ENCODE measurements around the gene P2RX2.

Gene P2RX2

DNA sequence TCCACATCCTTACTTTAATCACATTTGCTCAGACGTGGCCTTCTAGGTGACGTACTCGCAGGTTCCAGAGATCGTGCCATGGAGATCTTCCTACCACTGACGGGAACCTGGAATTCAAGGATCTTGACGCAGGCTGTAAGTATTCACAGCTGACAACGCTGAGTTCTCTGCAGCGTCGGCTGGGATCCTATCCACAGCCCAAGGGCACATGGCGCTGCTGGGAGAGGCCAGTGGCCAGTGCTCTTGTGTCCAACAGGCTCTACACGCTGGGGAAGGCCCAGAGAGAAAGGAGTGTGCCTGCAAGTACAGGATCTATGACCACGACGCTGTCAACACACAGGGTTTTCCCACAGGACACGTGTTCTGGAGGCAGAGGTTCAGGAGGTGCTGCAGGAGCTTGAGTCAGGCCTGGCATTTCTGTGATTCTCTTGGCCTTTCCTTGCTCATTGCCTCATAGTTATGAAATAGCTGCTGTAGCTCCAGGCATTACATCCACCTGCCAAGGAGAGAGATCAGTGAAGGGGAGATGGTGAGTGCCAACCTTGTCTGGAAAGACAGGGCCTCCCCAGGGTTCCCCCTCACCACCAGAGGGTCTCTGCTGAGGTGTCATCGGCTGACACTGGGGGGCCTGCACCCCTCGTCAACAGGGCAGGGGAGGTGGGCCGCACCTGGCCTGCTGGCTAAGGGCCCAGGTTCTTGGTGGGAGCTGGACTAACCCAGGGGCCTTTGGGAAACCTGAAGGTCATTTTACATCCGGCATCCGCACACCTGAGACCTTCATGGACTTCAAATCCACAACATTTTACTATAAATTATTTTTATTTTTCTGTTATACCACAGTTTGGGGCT lies 29.5 kb upstream of the P2RX2 start:
- TF ChIP-seq EP300 (IDR thresholded peaks at IDR 0.05; ENCODE audit: borderline replicate concordance) (no peak), ZBTB7A (IDR thresholded peaks at IDR 0.05; ENCODE audit: low read depth) (no peak), CEBPB (IDR thresholded peaks at IDR 0.05) (no peak), USF1 (IDR thresholded peaks at IDR 0.05) (no peak), FOXM1 (IDR thresholded peaks at IDR 0.05; ENCODE audit: borderline replicate concordance, low read depth) (no peak)
- TF ChIP-seq, protein P1, sequence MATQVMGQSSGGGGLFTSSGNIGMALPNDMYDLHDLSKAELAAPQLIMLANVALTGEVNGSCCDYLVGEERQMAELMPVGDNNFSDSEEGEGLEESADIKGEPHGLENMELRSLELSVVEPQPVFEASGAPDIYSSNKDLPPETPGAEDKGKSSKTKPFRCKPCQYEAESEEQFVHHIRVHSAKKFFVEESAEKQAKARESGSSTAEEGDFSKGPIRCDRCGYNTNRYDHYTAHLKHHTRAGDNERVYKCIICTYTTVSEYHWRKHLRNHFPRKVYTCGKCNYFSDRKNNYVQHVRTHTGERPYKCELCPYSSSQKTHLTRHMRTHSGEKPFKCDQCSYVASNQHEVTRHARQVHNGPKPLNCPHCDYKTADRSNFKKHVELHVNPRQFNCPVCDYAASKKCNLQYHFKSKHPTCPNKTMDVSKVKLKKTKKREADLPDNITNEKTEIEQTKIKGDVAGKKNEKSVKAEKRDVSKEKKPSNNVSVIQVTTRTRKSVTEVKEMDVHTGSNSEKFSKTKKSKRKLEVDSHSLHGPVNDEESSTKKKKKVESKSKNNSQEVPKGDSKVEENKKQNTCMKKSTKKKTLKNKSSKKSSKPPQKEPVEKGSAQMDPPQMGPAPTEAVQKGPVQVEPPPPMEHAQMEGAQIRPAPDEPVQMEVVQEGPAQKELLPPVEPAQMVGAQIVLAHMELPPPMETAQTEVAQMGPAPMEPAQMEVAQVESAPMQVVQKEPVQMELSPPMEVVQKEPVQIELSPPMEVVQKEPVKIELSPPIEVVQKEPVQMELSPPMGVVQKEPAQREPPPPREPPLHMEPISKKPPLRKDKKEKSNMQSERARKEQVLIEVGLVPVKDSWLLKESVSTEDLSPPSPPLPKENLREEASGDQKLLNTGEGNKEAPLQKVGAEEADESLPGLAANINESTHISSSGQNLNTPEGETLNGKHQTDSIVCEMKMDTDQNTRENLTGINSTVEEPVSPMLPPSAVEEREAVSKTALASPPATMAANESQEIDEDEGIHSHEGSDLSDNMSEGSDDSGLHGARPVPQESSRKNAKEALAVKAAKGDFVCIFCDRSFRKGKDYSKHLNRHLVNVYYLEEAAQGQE (IDR thresholded peaks at IDR 0.05; ENCODE audit: low read depth) = no peak

- TF ChIP-seq CEBPB (IDR thresholded peaks at IDR 0.05) (no peak), CREB1 (IDR thresholded peaks at IDR 0.05; ENCODE audit: low read depth) (no peak), MAX (IDR thresholded peaks at IDR 0.05) (no peak), YY1 (IDR thresholded peaks at IDR 0.05; ENCODE audit: low read depth) (no peak), USF1 (IDR thresholded peaks at IDR 0.05) (no peak)
Measured at GRCh38 chr12:132591107-132591935, 27.3 kb upstream of the P2RX2 start.

- no peak for TF ChIP-seq EGR1 (IDR thresholded peaks at IDR 0.05)
Measured at GRCh38 chr12:132592282-132592970, 26.1 kb upstream of the P2RX2 start.

GRCh38 chr12:132593071-132593470 lies 25.5 kb upstream of the P2RX2 start:
- no peak for TF ChIP-seq TCF12 (IDR thresholded peaks at IDR 0.05; ENCODE audit: low read depth)
- no peak for TF ChIP-seq CEBPB (IDR thresholded peaks at IDR 0.05)
- TF ChIP-seq, protein P1 (IDR thresholded peaks at IDR 0.05; ENCODE audit: low read depth) = no peak
- no peak for TF ChIP-seq MAX (IDR thresholded peaks at IDR 0.05)
- TF ChIP-seq TAF1 (IDR thresholded peaks at IDR 0.05; ENCODE audit: low read depth) = no peak
- no peak for TF ChIP-seq FOXM1 (IDR thresholded peaks at IDR 0.05; ENCODE audit: borderline replicate concordance, low read depth)
- no peak for TF ChIP-seq NFIC (IDR thresholded peaks at IDR 0.05)
- TF ChIP-seq ZBTB7A (IDR thresholded peaks at IDR 0.05; ENCODE audit: low read depth) = no peak
- TF ChIP-seq CREB1 (IDR thresholded peaks at IDR 0.05; ENCODE audit: low read depth) = no peak
- TF ChIP-seq EGR1 (IDR thresholded peaks at IDR 0.05) = no peak
- no peak for TF ChIP-seq USF1 (IDR thresholded peaks at IDR 0.05)

DNA sequence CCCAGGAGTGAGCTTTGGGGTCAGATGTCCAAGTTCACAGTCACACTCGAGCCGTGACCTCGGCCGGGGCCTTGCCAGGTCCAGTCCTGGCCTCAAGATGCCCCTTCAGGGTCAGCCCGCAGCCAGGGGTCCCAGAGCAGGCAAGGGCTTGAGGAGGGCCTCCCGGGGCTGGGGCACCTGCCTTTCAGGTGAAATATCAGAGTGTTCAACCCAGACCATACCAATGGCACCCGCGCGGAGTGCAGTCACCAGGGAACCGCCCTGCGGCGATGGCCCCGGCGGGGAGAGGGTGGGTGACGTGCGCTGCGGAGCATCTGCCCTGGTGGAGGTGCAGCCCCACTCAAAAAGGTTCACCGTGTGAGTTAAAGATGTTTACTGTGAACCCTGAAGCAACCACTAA lies 25.1 kb upstream of the P2RX2 start:
- no peak for TF ChIP-seq YY1 (IDR thresholded peaks at IDR 0.05; ENCODE audit: low read depth)
- no peak for TF ChIP-seq CEBPB (IDR thresholded peaks at IDR 0.05)
- no peak for TF ChIP-seq USF1 (IDR thresholded peaks at IDR 0.05)
- no peak for TF ChIP-seq TAF1 (IDR thresholded peaks at IDR 0.05; ENCODE audit: low read depth)
- no peak for TF ChIP-seq RAD21 (IDR thresholded peaks at IDR 0.05; ENCODE audit: low read depth)
- TF ChIP-seq FOXM1 (IDR thresholded peaks at IDR 0.05; ENCODE audit: borderline replicate concordance, low read depth) = no peak
- no peak for TF ChIP-seq TCF12 (IDR thresholded peaks at IDR 0.05; ENCODE audit: low read depth)
- TF ChIP-seq TEAD4 (IDR thresholded peaks at IDR 0.05) = no peak
- no peak for TF ChIP-seq EGR1 (IDR thresholded peaks at IDR 0.05)
- TF ChIP-seq MAX (IDR thresholded peaks at IDR 0.05) = no peak
- TF ChIP-seq, protein P1 (IDR thresholded peaks at IDR 0.05; ENCODE audit: low read depth) = no peak
- no peak for TF ChIP-seq CREB1 (IDR thresholded peaks at IDR 0.05; ENCODE audit: low read depth)
- no peak for TF ChIP-seq ZBTB7A (IDR thresholded peaks at IDR 0.05; ENCODE audit: low read depth)
- TF ChIP-seq EP300 (IDR thresholded peaks at IDR 0.05; ENCODE audit: borderline replicate concordance) = no peak
- TF ChIP-seq NFIC (IDR thresholded peaks at IDR 0.05) = no peak

Data from Ishikawa (cell line).